ENCODE measurements around the gene SYPL2. TPM values are rescaled to one million over a fixed set of nuclear protein-coding genes. Genes with fewer than 3 reads are reported as not detected.
"Not testable (repeated sequence)": the region's sequence is repeated elsewhere in the genome, so short reads cannot be mapped to it uniquely, and the experiment has no call there.

SYPL2 gene
- total and polyA plus RNA-seq, 4 experiments from 2014 or later, result not detected

- ChIA-PET POLR2A (ENCODE audit: partially characterized antibody) (interaction anchor here (1.4 kb wide), 1 partner anchor 13 kb away, joined by 4 read pairs; the partner anchor contains the start of gene ATXN7L2), CTCF (ENCODE audit: partially characterized antibody) (interaction anchor here (0.5 to 1.3 kb wide), 5 partner anchors 9 to 141 kb away, joined by 3 to 5 read pairs (median 4); no protein-coding TSS in a partner anchor)
- DNase-seq, result no peak
- Histone ChIP-seq H3K36me3 (ENCODE audit: insufficient read depth, low read length) (no peaks in the 10 kb centered on the region), H3K27me3 (ENCODE audit: insufficient read depth, low read length) (peaks cover 39% of the 10 kb centered on the region), H3K4me3 (ENCODE audit: low read length in 2 of 2) (no peak overlapping the region), H3K4me1 (ENCODE audit: insufficient read depth, low read length) (no peaks in the 10 kb centered on the region), H3K9me3 (ENCODE audit: control insufficient read depth in 1 of 2, low read length in 2 of 2) (no peaks in the 10 kb centered on the region), H3K27ac (ENCODE audit: low read depth, low read length) (no peak overlapping the region)
- Mint-ChIP-seq H3K4me3 (no peak overlapping the region), H3K27ac (no peak overlapping the region), H3K27me3 (peaks cover 25 to 53% of the 10 kb centered on the region in 2 donors), H3K4me1 (peaks cover 0 to 7% (median 2%) of the 10 kb centered on the region in 4 donors), H3K9me3 (no peaks in the 10 kb centered on the region), H3K36me3 (no peaks in the 10 kb centered on the region)
- intact Hi-C loops (cut with micrococcal nuclease), result no loop called here
Measured at GRCh38 chr1:109470245-109470644, 3.9 kb downstream of the SYPL2 start.

- CTCF ChIA-PET (ENCODE audit: partially characterized antibody), result interaction anchor here (1.1 kb wide), 1 partner anchor 11 kb away, joined by 4 read pairs; the partner anchor contains the start of gene ATXN7L2
- peaks cover 35% of the 10 kb centered on the region for H3K27me3 ChIP-seq (ENCODE audit: insufficient read depth, low read length)
- POLR2A ChIA-PET (ENCODE audit: partially characterized antibody), result no interaction called here
Measured at GRCh38 chr1:109472779-109473178, 6.4 kb downstream of the SYPL2 start.

DNA sequence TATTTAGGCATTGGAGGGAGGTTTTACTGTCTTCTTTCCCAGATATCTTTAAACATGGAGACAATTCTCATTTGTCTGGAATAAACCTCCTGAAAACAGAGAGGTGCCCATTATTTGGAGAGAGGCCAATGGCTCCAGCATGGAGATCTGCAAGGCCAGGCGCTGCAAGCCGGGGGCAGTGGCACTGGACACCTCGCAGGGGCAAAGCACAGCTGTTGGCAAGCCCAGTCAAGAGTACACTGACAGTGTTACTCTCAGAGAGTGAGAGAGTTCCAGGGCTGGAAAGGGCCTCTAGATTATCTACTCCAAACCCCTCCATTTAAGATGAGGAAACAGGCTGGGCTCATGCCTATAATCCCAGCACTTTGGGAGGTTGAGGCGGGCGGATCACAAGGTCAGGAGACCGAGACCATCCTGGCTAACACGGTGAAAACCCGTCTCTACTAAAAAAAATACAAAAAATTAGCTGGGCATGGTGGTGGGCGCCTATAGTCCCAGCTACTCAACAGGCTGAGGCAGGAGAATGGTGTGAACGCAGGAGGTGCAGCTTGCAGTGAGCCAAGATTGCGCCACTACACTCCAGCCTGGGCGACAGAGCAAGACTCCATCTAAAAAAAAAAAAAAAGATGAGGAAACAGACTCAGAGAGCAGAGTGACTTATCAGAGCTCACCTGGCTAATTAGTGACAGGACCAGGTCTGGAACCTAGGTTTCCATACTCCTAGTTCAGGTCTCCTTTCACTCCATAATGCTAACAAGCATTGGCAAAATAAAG, 7.1 kb downstream of the SYPL2 start:
- peaks cover 16 to 44% of the 10 kb centered on the region in 2 donors for H3K27me3 Mint-ChIP-seq
- DNase-seq; H3K36me3 ChIP-seq (ENCODE audit: insufficient read depth, low read length); H3K27ac Mint-ChIP-seq; H3K36me3 Mint-ChIP-seq; H3K4me3 Mint-ChIP-seq; intact Hi-C loops (cut with micrococcal nuclease); H3K4me3 ChIP-seq (ENCODE audit: low read length in 2 of 2); H3K9me3 Mint-ChIP-seq; POLR2A ChIA-PET (ENCODE audit: partially characterized antibody); H3K4me1 Mint-ChIP-seq; H3K27ac ChIP-seq (ENCODE audit: low read depth, low read length); H3K9me3 ChIP-seq (ENCODE audit: control insufficient read depth in 1 of 2, low read length in 2 of 2); H3K4me1 ChIP-seq (ENCODE audit: insufficient read depth, low read length): not testable (repeated sequence)
- CTCF ChIA-PET (ENCODE audit: partially characterized antibody), result interaction anchor here (0.8 to 1.3 kb wide), 2 partner anchors 19 to 59 kb away, joined by 3 to 4 read pairs; no protein-coding TSS in a partner anchor
- H3K27me3 ChIP-seq (ENCODE audit: insufficient read depth, low read length), result peaks cover 28% of the 10 kb centered on the region

More at GRCh38 chr1:109472779-109473178, 6.4 kb downstream of the SYPL2 start:
- Histone ChIP-seq H3K4me3 (ENCODE audit: low read length in 2 of 2) (no peak overlapping the region), H3K4me1 (ENCODE audit: insufficient read depth, low read length) (no peaks in the 10 kb centered on the region), H3K36me3 (ENCODE audit: insufficient read depth, low read length) (no peaks in the 10 kb centered on the region), H3K9me3 (ENCODE audit: control insufficient read depth in 1 of 2, low read length in 2 of 2) (no peaks in the 10 kb centered on the region), H3K27ac (ENCODE audit: low read depth, low read length) (no peak overlapping the region)
- H3K4me3 Mint-ChIP-seq, result no peak overlapping the region
- DNase-seq, result no peak
- no peaks in the 10 kb centered on the region for H3K9me3 Mint-ChIP-seq
- H3K4me1 Mint-ChIP-seq, result no peaks in the 10 kb centered on the region
- no peaks in the 10 kb centered on the region for H3K36me3 Mint-ChIP-seq
- peaks cover 19 to 50% of the 10 kb centered on the region in 2 donors for H3K27me3 Mint-ChIP-seq
- intact Hi-C loops (cut with micrococcal nuclease), result no loop called here
- H3K27ac Mint-ChIP-seq, result no peak overlapping the region

DNA sequence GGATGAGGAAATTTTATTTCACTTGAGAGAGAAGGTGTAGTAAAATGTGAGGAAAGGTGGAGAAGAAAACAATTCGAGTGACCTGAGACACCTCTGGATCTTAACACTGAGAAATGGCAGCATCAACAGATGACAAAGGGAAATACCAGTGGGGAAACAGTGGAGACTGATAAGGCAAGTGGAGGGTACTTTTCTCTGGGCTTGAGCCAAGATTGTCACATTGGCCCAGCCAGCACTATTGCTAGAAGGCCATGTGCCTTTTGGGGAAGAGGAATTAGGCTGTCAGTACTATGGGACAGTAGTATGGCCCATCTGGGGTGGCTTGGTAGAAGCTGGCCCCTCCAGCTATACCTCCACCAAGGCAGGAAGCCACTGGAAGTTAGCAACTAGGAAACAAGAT, 8.4 kb downstream of the SYPL2 start:
- CTCF ChIA-PET (ENCODE audit: partially characterized antibody), result interaction anchor here (1.3 kb wide), 1 partner anchor 57 kb away, joined by 4 read pairs; no protein-coding TSS in a partner anchor
- POLR2A ChIA-PET (ENCODE audit: partially characterized antibody), result no interaction called here
- H3K4me3 ChIP-seq (ENCODE audit: low read length in 2 of 2), result no peak overlapping the region

DNA sequence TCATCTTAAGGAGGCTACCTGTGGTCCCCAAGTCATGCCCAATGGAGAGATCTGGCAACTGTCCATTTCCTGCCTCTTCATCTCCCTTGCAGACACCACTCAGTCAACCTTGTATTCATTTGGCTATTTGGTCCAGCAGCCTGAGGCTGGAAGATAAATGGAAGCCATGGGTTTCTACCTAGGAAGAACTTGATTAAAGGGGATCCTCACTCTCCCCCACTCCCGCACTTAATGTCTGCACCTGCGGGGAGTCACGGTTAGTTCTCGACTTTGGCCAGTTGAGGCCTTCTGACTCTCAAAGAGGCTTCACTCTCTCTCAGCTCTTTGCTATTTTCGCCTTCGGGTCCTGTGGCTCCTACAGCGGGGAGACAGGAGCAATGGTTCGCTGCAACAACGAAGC, 8.9 kb downstream of the SYPL2 start:
- Histone ChIP-seq H3K4me3 (ENCODE audit: low read length in 2 of 2) (no peak overlapping the region), H3K27ac (ENCODE audit: low read depth, low read length) (no peak overlapping the region), H3K9me3 (ENCODE audit: control insufficient read depth in 1 of 2, low read length in 2 of 2) (no peaks in the 10 kb centered on the region), H3K36me3 (ENCODE audit: insufficient read depth, low read length) (no peaks in the 10 kb centered on the region), H3K4me1 (ENCODE audit: insufficient read depth, low read length) (no peaks in the 10 kb centered on the region), H3K27me3 (ENCODE audit: insufficient read depth, low read length) (peaks cover 23% of the 10 kb centered on the region)
- ChIA-PET CTCF (ENCODE audit: partially characterized antibody) (interaction anchor here (1.1 kb wide), 1 partner anchor 15 kb away, joined by 3 read pairs; no protein-coding TSS in a partner anchor), POLR2A (ENCODE audit: partially characterized antibody) (no interaction called here)
- H3K9me3 Mint-ChIP-seq, result no peaks in the 10 kb centered on the region
- H3K27me3 Mint-ChIP-seq, result peaks cover 14 to 45% of the 10 kb centered on the region in 2 donors
- no peaks in the 10 kb centered on the region for H3K36me3 Mint-ChIP-seq
- intact Hi-C loops (cut with micrococcal nuclease), result no loop called here
- DNase-seq, result no peak
- peaks cover 1 to 11% (median 7%) of the 10 kb centered on the region in 4 donors for H3K4me1 Mint-ChIP-seq
- no peak overlapping the region for H3K27ac Mint-ChIP-seq
- no peak overlapping the region for H3K4me3 Mint-ChIP-seq

More for the DNA sequence above, 8.4 kb downstream of the SYPL2 start:
- no peak for DNase-seq
- Histone ChIP-seq H3K4me1 (ENCODE audit: insufficient read depth, low read length) (no peaks in the 10 kb centered on the region), H3K27me3 (ENCODE audit: insufficient read depth, low read length) (peaks cover 28% of the 10 kb centered on the region), H3K9me3 (ENCODE audit: control insufficient read depth in 1 of 2, low read length in 2 of 2) (no peaks in the 10 kb centered on the region), H3K27ac (ENCODE audit: low read depth, low read length) (no peak overlapping the region), H3K36me3 (ENCODE audit: insufficient read depth, low read length) (no peaks in the 10 kb centered on the region)
- H3K36me3 Mint-ChIP-seq, result no peaks in the 10 kb centered on the region
- H3K9me3 Mint-ChIP-seq, result no peaks in the 10 kb centered on the region
- no peak overlapping the region for H3K27ac Mint-ChIP-seq
- peaks cover 1 to 11% (median 7%) of the 10 kb centered on the region in 4 donors for H3K4me1 Mint-ChIP-seq
- H3K4me3 Mint-ChIP-seq, result no peak overlapping the region
- intact Hi-C loops (cut with micrococcal nuclease), result no loop called here
- peaks cover 15 to 48% of the 10 kb centered on the region in 2 donors for H3K27me3 Mint-ChIP-seq

DNA sequence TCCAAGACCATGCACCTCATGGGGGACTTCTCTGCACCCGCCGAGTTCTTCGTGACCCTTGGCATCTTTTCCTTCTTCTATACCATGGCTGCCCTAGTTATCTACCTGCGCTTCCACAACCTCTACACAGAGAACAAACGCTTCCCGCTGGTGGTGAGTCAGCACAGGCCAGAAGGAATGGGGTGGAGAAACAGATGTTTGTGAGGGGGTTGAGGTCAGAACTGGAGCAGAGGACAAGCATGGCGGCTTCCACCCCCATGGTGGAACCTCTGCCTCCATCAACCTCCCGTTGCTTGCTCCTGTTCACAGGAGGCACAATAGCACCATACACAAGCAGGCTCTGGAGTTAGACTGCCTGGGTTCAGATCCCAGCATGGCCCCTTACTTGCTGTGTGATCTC, 10.5 kb downstream of the SYPL2 start:
- Mint-ChIP-seq H3K4me3 (no peak overlapping the region), H3K36me3 (no peaks in the 10 kb centered on the region), H3K27me3 (peaks cover 6 to 37% of the 10 kb centered on the region in 2 donors), H3K4me1 (peaks cover 1 to 11% (median 7%) of the 10 kb centered on the region in 4 donors), H3K27ac (no peak overlapping the region), H3K9me3 (no peaks in the 10 kb centered on the region)
- no peaks in the 10 kb centered on the region for H3K9me3 ChIP-seq (ENCODE audit: control insufficient read depth in 1 of 2, low read length in 2 of 2)
- ChIA-PET CTCF (ENCODE audit: partially characterized antibody) (no interaction called here), POLR2A (ENCODE audit: partially characterized antibody) (no interaction called here)
- no peak overlapping the region for H3K27ac ChIP-seq (ENCODE audit: low read depth, low read length)
- no peak for DNase-seq
- no peaks in the 10 kb centered on the region for H3K4me1 ChIP-seq (ENCODE audit: insufficient read depth, low read length)
- H3K36me3 ChIP-seq (ENCODE audit: insufficient read depth, low read length), result no peaks in the 10 kb centered on the region
- H3K27me3 ChIP-seq (ENCODE audit: insufficient read depth, low read length), result peaks cover 13% of the 10 kb centered on the region
- H3K4me3 ChIP-seq (ENCODE audit: low read length in 2 of 2), result no peak overlapping the region
- intact Hi-C loops (cut with micrococcal nuclease), result no loop called here

DNA sequence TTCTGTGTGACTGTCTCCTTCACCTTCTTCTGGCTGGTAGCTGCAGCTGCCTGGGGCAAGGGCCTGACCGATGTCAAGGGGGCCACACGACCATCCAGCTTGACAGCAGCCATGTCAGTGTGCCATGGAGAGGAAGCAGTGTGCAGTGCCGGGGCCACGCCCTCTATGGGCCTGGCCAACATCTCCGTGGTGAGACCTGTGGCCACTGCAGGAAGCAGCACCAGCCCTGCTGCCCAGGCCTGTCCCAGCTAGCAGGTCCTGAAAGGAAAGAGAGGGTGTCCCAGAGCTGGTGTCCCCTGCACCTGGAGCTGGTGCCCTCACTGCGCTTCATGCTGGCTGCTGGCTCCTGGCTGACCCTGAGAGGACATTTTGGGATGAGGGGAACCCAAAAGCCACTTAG, 11.5 kb downstream of the SYPL2 start:
- intact Hi-C loops (cut with micrococcal nuclease), result no loop called here
- DNase-seq, result no peak
- Histone ChIP-seq H3K36me3 (ENCODE audit: insufficient read depth, low read length) (no peaks in the 10 kb centered on the region), H3K4me1 (ENCODE audit: insufficient read depth, low read length) (peaks cover under 1% of the 10 kb centered on the region), H3K27ac (ENCODE audit: low read depth, low read length) (no peak overlapping the region), H3K27me3 (ENCODE audit: insufficient read depth, low read length) (peaks cover 13% of the 10 kb centered on the region), H3K9me3 (ENCODE audit: control insufficient read depth in 1 of 2, low read length in 2 of 2) (no peaks in the 10 kb centered on the region), H3K4me3 (ENCODE audit: low read length in 2 of 2) (no peak overlapping the region)
- peaks cover 6 to 33% of the 10 kb centered on the region in 2 donors for H3K27me3 Mint-ChIP-seq
- peaks cover 5 to 20% (median 13%) of the 10 kb centered on the region in 4 donors for H3K4me1 Mint-ChIP-seq
- H3K36me3 Mint-ChIP-seq, result no peaks in the 10 kb centered on the region
- no peak overlapping the region for H3K4me3 Mint-ChIP-seq
- ChIA-PET POLR2A (ENCODE audit: partially characterized antibody) (no interaction called here), CTCF (ENCODE audit: partially characterized antibody) (interaction anchor here (1.4 to 2.2 kb wide), 2 partner anchors 51 to 55 kb away, joined by 3 to 9 read pairs; no protein-coding TSS in a partner anchor)
- H3K9me3 Mint-ChIP-seq, result no peaks in the 10 kb centered on the region
- no peak overlapping the region for H3K27ac Mint-ChIP-seq
